ENCODE data around the gene MYOD1. TPM values are rescaled to one million over a fixed set of nuclear protein-coding genes. Genes with fewer than 3 reads are reported as not detected.

MYOD1 gene
- total RNA-seq, 1 donor from 2014 or later = not detected

GRCh38 chr11:17768547-17768946 lies 49.2 kb downstream of the MYOD1 start:
- Mint-ChIP-seq H3K4me3 (no peak overlapping the region), H3K4me1 (no peaks in the 10 kb centered on the region), H3K9me3 (no peaks in the 10 kb centered on the region), H3K27ac (no peak overlapping the region), H3K27me3 (ENCODE audit: low read depth) (no peaks in the 10 kb centered on the region), H3K36me3 (no peaks in the 10 kb centered on the region)
- TF ChIP-seq CTCF (IDR thresholded peaks at IDR 0.05; ENCODE audit: unreplicated experiment) = no peak
- no peak for DNase-seq (ENCODE audit: low spot score in 2 of 2, unreplicated experiment in 2 of 2)

- Mint-ChIP-seq H3K4me1 (no peaks in the 10 kb centered on the region), H3K36me3 (no peaks in the 10 kb centered on the region), H3K9me3 (no peaks in the 10 kb centered on the region), H3K27ac (no peak overlapping the region), H3K4me3 (no peak overlapping the region), H3K27me3 (ENCODE audit: low read depth) (no peaks in the 10 kb centered on the region)
- no peak for DNase-seq (ENCODE audit: low spot score in 2 of 2, unreplicated experiment in 2 of 2)
- no peak for TF ChIP-seq CTCF (IDR thresholded peaks at IDR 0.05; ENCODE audit: unreplicated experiment)
These were observed 49.8 kb downstream of the MYOD1 start for GRCh38 chr11:17769218-17769617.

GRCh38 chr11:17770048-17770652 lies 50.8 kb downstream of the MYOD1 start:
- TF ChIP-seq CTCF (IDR thresholded peaks at IDR 0.05; ENCODE audit: unreplicated experiment) = no peak
- H3K27ac Mint-ChIP-seq = no peak overlapping the region
- H3K27me3 Mint-ChIP-seq (ENCODE audit: low read depth) = peaks cover 3% of the 10 kb centered on the region
- H3K4me1 Mint-ChIP-seq = no peaks in the 10 kb centered on the region
- H3K4me3 Mint-ChIP-seq = no peak overlapping the region
- DNase-seq (ENCODE audit: low spot score in 2 of 2, unreplicated experiment in 2 of 2) = no peak
- H3K36me3 Mint-ChIP-seq = no peaks in the 10 kb centered on the region
- H3K9me3 Mint-ChIP-seq = no peaks in the 10 kb centered on the region

GRCh38 chr11:17770917-17771316 lies 51.5 kb downstream of the MYOD1 start:
- TF ChIP-seq CTCF (IDR thresholded peaks at IDR 0.05; ENCODE audit: unreplicated experiment) = no peak
- Mint-ChIP-seq H3K9me3 (no peaks in the 10 kb centered on the region), H3K27me3 (ENCODE audit: low read depth) (peaks cover 3% of the 10 kb centered on the region), H3K4me1 (no peaks in the 10 kb centered on the region), H3K4me3 (no peak overlapping the region), H3K36me3 (no peaks in the 10 kb centered on the region), H3K27ac (no peak overlapping the region)
- DNase-seq (ENCODE audit: low spot score in 2 of 2, unreplicated experiment in 2 of 2) = no peak

GRCh38 chr11:17771415-17771814 lies 52.0 kb downstream of the MYOD1 start:
- no peak for DNase-seq (ENCODE audit: low spot score in 2 of 2, unreplicated experiment in 2 of 2)
- no peaks in the 10 kb centered on the region for H3K36me3 Mint-ChIP-seq

More at GRCh38 chr11:17771415-17771814, 52.0 kb downstream of the MYOD1 start:
- Mint-ChIP-seq H3K4me1 (no peaks in the 10 kb centered on the region), H3K27ac (no peak overlapping the region), H3K27me3 (ENCODE audit: low read depth) (peaks cover 3% of the 10 kb centered on the region), H3K9me3 (no peaks in the 10 kb centered on the region), H3K4me3 (no peak overlapping the region)
- TF ChIP-seq CTCF (IDR thresholded peaks at IDR 0.05; ENCODE audit: unreplicated experiment) = no peak

Other genes starting within 250 kb of the MYOD1 start
- not detected in 3 replicates for gene ABCC8, start 242.7 kb upstream of the MYOD1 start, total RNA-seq
- 0.29 to 0.88 TPM (median 0.54 TPM) in 3 replicates for gene USH1C, start 175.2 kb upstream of the MYOD1 start, total RNA-seq
- gene OTOG, start 172.3 kb upstream of the MYOD1 start, total RNA-seq = 1.2 to 2.8 TPM (median 1.8 TPM) in 3 replicates
- gene KCNC1, start 15.2 kb downstream of the MYOD1 start, total RNA-seq = 0.18 to 0.20 TPM (median 0.20 TPM) in 3 replicates